GM18870 (cell line): ENCODE data around the gene FAM168A.
"Not testable (repeated sequence)": the region's sequence is repeated elsewhere in the genome, so short reads cannot be mapped to it uniquely, and the experiment has no call there.

Experiments
- ATAC-seq: cut with Tn5 transposase; IDR thresholded peaks from one replicate; pipeline ENCODE4 v1.9.1; 2021; ENCODE audit warnings: moderate library complexity; ENCODE audit not compliant: unreplicated experiment

FAM168A gene

GRCh38 chr11:73436859-73437258, 161.1 kb downstream of the FAM168A start:
- not testable (repeated sequence) for ATAC-seq

GRCh38 chr11:73431396-73431795, 166.5 kb downstream of the FAM168A start:
- ATAC-seq, result no peak

DNA sequence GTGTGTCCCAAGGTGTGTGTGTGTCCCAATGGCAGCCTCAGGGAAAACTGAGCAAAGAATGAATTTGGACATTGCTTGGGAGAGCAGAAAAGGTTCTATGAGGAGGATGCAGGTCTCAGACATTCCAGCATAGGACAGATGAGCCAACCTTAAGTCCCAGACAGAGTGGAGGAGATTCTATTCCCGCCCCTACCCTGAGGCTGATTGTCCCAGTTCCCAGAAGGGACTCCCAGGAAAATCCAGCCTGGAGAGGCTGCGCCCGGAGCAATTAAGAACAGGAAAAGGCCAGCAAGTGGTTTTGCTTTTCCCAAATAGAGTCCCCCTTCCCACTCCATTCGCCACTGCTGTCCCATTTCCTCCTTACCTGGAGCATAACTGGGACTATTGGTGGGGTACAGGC, 167.6 kb downstream of the FAM168A start:
- no peak for ATAC-seq

DNA sequence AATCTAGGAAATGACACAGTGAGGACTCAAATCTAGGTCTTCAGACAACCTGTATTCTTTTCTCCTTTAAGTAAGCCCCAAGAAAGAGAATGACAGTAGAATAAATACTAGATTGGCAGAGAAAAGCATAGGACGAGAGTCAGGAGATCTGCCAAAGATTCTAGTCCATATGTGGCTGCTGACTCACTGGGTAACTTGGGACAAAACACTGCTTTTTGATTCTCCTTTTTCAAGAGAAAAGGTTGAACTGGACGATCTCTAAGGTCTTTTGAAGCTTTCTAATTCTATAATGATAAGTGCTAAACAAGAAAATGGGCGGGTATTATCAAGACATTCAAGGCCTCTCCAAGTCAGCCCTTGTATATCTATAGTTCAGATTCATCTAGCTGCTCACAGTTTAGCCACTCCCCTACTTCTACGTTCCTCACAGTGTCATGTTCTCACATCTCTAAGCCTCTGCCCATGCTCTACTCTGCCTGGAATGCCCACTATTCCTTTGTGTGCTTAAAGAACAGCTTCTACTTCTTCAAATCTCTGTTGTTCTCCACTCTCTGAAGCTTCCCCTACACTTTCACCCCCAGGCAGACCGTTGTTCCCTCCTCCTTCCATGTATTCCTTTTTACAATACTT, 168.7 kb downstream of the FAM168A start:
- ATAC-seq, result no peak

DNA sequence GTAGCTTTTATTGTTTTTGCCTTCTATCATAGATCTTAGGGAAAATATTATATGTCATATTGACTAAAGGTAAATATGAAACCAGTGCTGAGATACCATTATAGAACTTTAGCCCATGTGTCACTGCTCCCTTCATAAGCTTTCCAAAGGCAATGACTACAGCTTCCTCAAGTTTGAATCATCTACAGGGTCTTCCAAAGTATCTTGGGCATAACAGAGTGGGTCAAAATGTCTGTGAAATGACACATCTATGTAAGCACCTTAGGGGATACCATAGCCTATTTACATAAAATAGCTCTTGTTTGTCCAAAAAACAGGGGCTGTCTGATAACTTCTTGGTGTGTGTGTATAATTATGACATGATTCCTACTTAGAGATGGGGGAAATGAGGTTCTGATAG, 169.2 kb downstream of the FAM168A start:
- no peak for ATAC-seq

DNA sequence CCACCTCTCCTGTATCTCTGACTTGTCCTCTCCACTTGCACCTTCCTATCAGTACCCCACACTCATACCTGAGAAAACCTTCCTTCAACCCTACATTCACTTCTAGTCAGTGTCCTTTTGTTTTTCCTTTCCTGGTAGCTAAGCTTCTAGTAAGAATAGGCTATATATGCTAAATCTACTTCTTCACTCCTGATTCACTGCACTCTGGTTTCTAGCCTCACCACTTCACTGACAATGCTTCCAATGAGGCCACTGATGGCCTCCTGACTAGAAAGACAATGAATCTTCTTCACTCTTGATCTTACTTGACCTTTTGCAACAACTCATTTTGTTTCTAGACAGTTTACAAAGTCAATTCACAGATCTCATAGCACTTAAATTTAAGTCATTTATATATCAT, 169.7 kb downstream of the FAM168A start:
- no peak for ATAC-seq

- no peak for ATAC-seq
These were observed 171.6 kb downstream of the FAM168A start for GRCh38 chr11:73426219-73426850.

DNA sequence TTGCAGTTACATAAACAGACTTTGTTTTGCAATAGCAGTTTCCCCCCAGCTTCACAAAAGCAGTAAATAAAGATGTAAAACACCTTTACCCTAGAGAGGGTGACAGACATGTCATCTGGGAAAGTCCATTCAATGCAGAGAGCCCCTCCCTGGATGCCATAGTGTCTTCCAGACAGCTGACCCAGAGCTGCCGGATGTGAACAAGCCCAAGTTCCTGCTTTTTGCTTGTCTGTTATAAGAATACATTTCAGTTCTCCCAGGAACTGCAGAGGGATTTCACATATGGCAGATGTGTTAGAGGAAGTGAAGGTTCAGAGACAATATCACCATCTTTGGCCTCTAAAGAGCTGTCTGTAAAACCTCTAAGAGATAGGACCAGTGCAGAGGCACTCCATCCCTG, 172.8 kb downstream of the FAM168A start:
- ATAC-seq, result no peak

- ATAC-seq, result no peak
These were observed 174.4 kb downstream of the FAM168A start for GRCh38 chr11:73423506-73423905.

GRCh38 chr11:73422886-73423285, 175.0 kb downstream of the FAM168A start:
- ATAC-seq, result no peak

- no peak for ATAC-seq
These were observed 177.8 kb downstream of the FAM168A start for GRCh38 chr11:73420136-73420535.

DNA sequence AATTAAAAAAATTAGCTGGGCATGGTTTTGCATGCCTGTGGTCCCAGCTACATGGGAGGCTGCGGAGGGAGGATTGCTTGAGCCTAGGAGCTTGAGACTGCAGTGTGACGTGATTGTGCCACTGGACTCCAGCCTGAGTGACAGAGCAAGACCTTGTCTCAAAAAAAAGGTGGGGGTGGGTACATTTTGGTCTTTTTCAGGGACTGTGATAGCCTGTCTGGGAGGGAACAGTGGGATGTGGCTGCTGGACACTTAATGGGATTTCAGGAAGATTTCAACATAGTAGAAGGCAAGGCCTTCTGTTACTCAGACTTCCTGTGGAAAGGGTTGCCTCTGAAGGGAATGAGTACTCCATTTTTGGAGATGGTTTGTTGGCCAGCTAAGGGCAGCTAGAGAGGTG, 181.1 kb downstream of the FAM168A start:
- ATAC-seq, result no peak

- ATAC-seq, result no peak
These were observed 181.9 kb downstream of the FAM168A start for GRCh38 chr11:73415854-73416615.

- ATAC-seq, result no peak
These were observed 182.8 kb downstream of the FAM168A start for GRCh38 chr11:73414977-73415651.

- ATAC-seq, result no peak
These were observed 184.7 kb downstream of the FAM168A start for GRCh38 chr11:73413256-73413655.

GRCh38 chr11:73412308-73412707, 185.6 kb downstream of the FAM168A start:
- no peak for ATAC-seq

DNA sequence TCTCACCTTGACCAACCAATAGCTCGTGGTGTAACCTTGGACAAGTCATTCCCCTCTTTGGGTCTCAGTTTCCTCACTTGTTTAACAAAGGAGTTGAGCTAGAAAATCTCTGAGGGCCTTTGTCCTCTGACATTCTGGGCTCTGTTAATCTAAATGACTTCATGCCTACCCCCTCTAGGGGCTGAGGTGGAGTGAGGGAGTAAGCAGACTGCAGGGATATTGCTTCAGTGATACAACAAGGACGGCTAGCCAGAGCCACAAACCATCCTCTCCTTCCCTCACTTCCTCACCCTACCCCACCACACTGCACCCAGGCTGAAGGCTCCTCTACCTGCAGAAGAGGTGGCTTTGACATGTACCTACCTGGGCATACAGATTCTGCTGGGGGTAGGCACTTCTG, 186.9 kb downstream of the FAM168A start:
- no peak for ATAC-seq

GRCh38 chr11:73410627-73411026, 187.3 kb downstream of the FAM168A start:
- no peak for ATAC-seq

GRCh38 chr11:73409431-73409830, 188.5 kb downstream of the FAM168A start:
- no peak for ATAC-seq

DNA sequence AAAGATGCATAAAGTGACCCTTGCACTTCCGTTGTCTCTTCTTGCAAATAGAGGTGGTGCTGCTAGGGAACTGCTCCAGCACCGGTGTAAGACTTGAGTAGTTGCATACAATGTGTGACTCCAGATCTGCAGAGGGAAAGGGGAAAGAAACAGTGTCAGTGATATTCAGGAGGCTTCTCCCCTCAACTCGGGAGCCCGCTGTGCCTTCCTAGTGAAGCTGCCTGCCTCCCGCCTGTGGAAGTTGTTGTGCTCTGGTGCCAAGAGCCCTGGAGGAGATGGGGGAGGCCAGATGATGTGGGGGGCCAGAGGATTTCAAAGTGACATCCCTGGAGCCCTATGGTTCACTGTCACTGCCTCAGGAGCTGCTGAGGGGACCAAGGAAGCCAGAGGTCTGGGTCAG, 191.3 kb downstream of the FAM168A start:
- no peak for ATAC-seq

DNA sequence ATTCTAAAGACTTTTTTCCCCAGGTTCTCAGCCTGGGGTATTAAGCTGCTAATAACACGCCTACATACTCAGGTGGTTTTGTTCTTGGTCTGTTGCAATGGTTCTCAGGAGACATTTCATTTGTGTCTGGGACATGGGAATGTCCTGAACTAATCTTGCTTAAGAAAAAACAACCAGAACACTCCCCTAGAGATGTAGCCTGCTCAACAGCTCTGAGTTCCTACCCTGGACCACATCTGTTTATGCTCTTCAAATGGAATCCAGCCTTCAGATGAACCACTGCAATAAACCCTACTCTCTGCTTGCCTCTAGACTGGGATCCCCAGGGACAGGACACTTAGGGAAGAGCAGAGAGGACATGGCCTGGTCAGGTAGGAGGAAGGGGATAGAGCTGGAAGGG, 191.8 kb downstream of the FAM168A start:
- ATAC-seq, result no peak

GRCh38 chr11:73405146-73405510, 192.8 kb downstream of the FAM168A start:
- ATAC-seq, result no peak
